AG09319 (cell line): Measurements from ENCODE around the gene SAFB2.
"Not testable (repeated sequence)": the region's sequence is repeated elsewhere in the genome, so short reads cannot be mapped to it uniquely, and the experiment has no call there.

ENCODE experiments used
- DNase-seq: peaks from one replicate; pipeline ENCODE4 v3.0.0-alpha.2; 2010; ENCODE audit warnings: low read depth; ENCODE audit errors: extremely low read depth
- CTCF ChIP-seq: IDR thresholded peaks from 2 replicates; pipeline ENCODE4 v1.5.1; 2011; ENCODE audit warnings: low read depth, mild to moderate bottlenecking, inconsistent platforms, low read length, moderate library complexity

Gene SAFB2

GRCh38 chr19:5609881-5610448 is 12.6 kb downstream of the SAFB2 start:
- no peak for DNase-seq
- TF ChIP-seq CTCF = no peak

- not testable (repeated sequence) for DNase-seq
These were observed 13.8 kb downstream of the SAFB2 start for GRCh38 chr19:5608766-5609165.

GRCh38 chr19:5608291-5608690 is 14.3 kb downstream of the SAFB2 start:
- no peak for TF ChIP-seq CTCF
- no peak for DNase-seq

GRCh38 chr19:5607318-5608275 is 15.0 kb downstream of the SAFB2 start:
- DNase-seq = no peak
- TF ChIP-seq CTCF = no peak

- no peak for TF ChIP-seq CTCF
- DNase-seq = no peak
These were observed 17.2 kb downstream of the SAFB2 start for GRCh38 chr19:5605362-5605761.

- TF ChIP-seq CTCF = no peak
- no peak for DNase-seq
These were observed 18.9 kb downstream of the SAFB2 start for GRCh38 chr19:5603626-5604025.

GRCh38 chr19:5600797-5601196 is 21.8 kb downstream of the SAFB2 start:
- TF ChIP-seq CTCF = no peak
- no peak for DNase-seq

GRCh38 chr19:5595745-5596144 is 26.8 kb downstream of the SAFB2 start:
- DNase-seq = no peak
- TF ChIP-seq CTCF = no peak
